ENCODE data around the gene PRRC1. TPM values are rescaled to one million over a fixed set of nuclear protein-coding genes. Genes with fewer than 3 reads are reported as not detected.

PRRC1 gene
- polyA plus RNA-seq, 3 donors: 10.8 to 20.6 (median 17.9) TPM

GRCh38 chr5:127585661-127586060, 68.2 kb downstream of the PRRC1 start:
- H4K20me1 ChIP-seq (ENCODE audit: insufficient read depth, low read length): no peaks in the 10 kb centered on the region
- no peaks in the 10 kb centered on the region for H3K79me2 ChIP-seq (ENCODE audit: insufficient read depth, low read length)
- no peak overlapping the region for H3K9ac ChIP-seq (ENCODE audit: insufficient read depth, low read length, poor library complexity, severe bottlenecking)
- H3K27ac ChIP-seq (ENCODE audit: low read depth in 1 of 2, low read length in 2 of 2): no peak overlapping the region
- Mint-ChIP-seq H3K36me3 (no peaks in the 10 kb centered on the region), H3K27me3 (ENCODE audit: low read depth in 3 of 3) (peaks cover 1 to 3% (median 2%) of the 10 kb centered on the region in 3 donors), H3K27ac (no peak overlapping the region), H3K4me3 (no peak overlapping the region), H3K4me1 (peaks cover 7% of the 10 kb centered on the region), H3K9me3 (peaks cover 0 to 4% (median 1%) of the 10 kb centered on the region in 7 donors)
- intact Hi-C loops (cut with micrococcal nuclease): no loop called here
- WGBS (ENCODE audit: insufficient coverage): no CpG with 5 or more reads among the region's 3 CpGs
- no peaks in the 10 kb centered on the region for H3K9me3 ChIP-seq (replicated peaks in 1 of 2; ENCODE audit: control insufficient read depth in 1 of 2, insufficient read depth in 1 of 2, low read length in 2 of 2)
- DNase-seq: no peak
- no peaks in the 10 kb centered on the region for H3K36me3 ChIP-seq (replicated peaks in 1 of 2; ENCODE audit: control insufficient read depth in 1 of 2, insufficient read depth in 2 of 2, low read length in 2 of 2)
- H3K4me2 ChIP-seq (replicated peaks; ENCODE audit: extremely low read depth, low read length, poor library complexity, severe bottlenecking): no peak overlapping the region
- no peaks in the 10 kb centered on the region for H3K4me1 ChIP-seq (ENCODE audit: control insufficient read depth in 1 of 2, insufficient read depth in 2 of 2, low read length in 2 of 2)
- H3K27me3 ChIP-seq (ENCODE audit: control insufficient read depth in 2 of 2, insufficient read depth in 2 of 2, low read length in 2 of 2): no peaks in the 10 kb centered on the region
- no peak overlapping the region for H3K4me3 ChIP-seq (replicated peaks in 1 of 3; ENCODE audit: low read depth in 2 of 3, low read length in 3 of 3)
- no peak overlapping the region for H2AFZ ChIP-seq (ENCODE audit: insufficient read depth, low read depth, low read length, poor library complexity, severe bottlenecking)
- no peak for TF ChIP-seq CTCF (IDR thresholded peaks at IDR 0.05)

GRCh38 chr5:127586066-127586770, 68.8 kb downstream of the PRRC1 start:
- TF ChIP-seq CTCF (IDR thresholded peaks at IDR 0.05): no peak
- H3K9me3 Mint-ChIP-seq: peaks cover 0 to 4% (median 1%) of the 10 kb centered on the region in 7 donors

More at GRCh38 chr5:127586066-127586770, 68.8 kb downstream of the PRRC1 start:
- Mint-ChIP-seq H3K4me1 (peaks cover 7% of the 10 kb centered on the region), H3K4me3 (no peak overlapping the region), H3K36me3 (no peaks in the 10 kb centered on the region), H3K27me3 (ENCODE audit: low read depth in 3 of 3) (peaks cover 1 to 3% (median 2%) of the 10 kb centered on the region in 3 donors), H3K27ac (no peak overlapping the region)
- no peaks in the 10 kb centered on the region for H3K79me2 ChIP-seq (ENCODE audit: insufficient read depth, low read length)
- no peak overlapping the region for H3K4me2 ChIP-seq (replicated peaks; ENCODE audit: extremely low read depth, low read length, poor library complexity, severe bottlenecking)
- H3K9me3 ChIP-seq (replicated peaks in 1 of 2; ENCODE audit: control insufficient read depth in 1 of 2, insufficient read depth in 1 of 2, low read length in 2 of 2): no peaks in the 10 kb centered on the region
- H3K27ac ChIP-seq (ENCODE audit: low read depth in 1 of 2, low read length in 2 of 2): no peak overlapping the region
- no peak overlapping the region for H2AFZ ChIP-seq (ENCODE audit: insufficient read depth, low read depth, low read length, poor library complexity, severe bottlenecking)
- H3K36me3 ChIP-seq (replicated peaks in 1 of 2; ENCODE audit: control insufficient read depth in 1 of 2, insufficient read depth in 2 of 2, low read length in 2 of 2): no peaks in the 10 kb centered on the region
- H3K27me3 ChIP-seq (ENCODE audit: control insufficient read depth in 2 of 2, insufficient read depth in 2 of 2, low read length in 2 of 2): no peaks in the 10 kb centered on the region
- H3K9ac ChIP-seq (ENCODE audit: insufficient read depth, low read length, poor library complexity, severe bottlenecking): no peak overlapping the region
- no peaks in the 10 kb centered on the region for H3K4me1 ChIP-seq (ENCODE audit: control insufficient read depth in 1 of 2, insufficient read depth in 2 of 2, low read length in 2 of 2)
- no peak overlapping the region for H3K4me3 ChIP-seq (replicated peaks in 1 of 3; ENCODE audit: low read depth in 2 of 3, low read length in 3 of 3)
- no CpG with 5 or more reads among the region's 5 CpGs for WGBS (ENCODE audit: insufficient coverage)
- no peak for DNase-seq
- H4K20me1 ChIP-seq (ENCODE audit: insufficient read depth, low read length): no peaks in the 10 kb centered on the region
- intact Hi-C loops (cut with micrococcal nuclease): no loop called here

Measured in CD14-positive monocyte (primary cell).